SK-N-SH (cell line): Measurements from ENCODE around the gene KCNQ2. TPM values are rescaled to one million over a fixed set of nuclear protein-coding genes. Genes with fewer than 3 reads are reported as not detected.

Source experiments
- CTCF ChIA-PET: fragments of 300-600, 350-600 bp; formaldehyde crosslinking; extraction: SDS; loops from one replicate; lab custom pipeline; 2021; lab: Yijun Ruan, JAX
- POLR2A ChIA-PET: fragments of 350-600 bp; sonication (Branson Sonifier 250); formaldehyde crosslinking; extraction: SDS; loops from one replicate; lab custom pipeline; 2020; ENCODE audit warnings: antibody characterized with exemption, inconsistent platforms; lab: Yijun Ruan, JAX
- DNase-seq: peaks from one replicate; pipeline ENCODE4 v3.0.0; 2012
- H2AFZ ChIP-seq: fragments of 200-600 bp; sonication (generic); 2 replicates; pipeline ENCODE4 v1.8.1; 2016; ENCODE audit warnings: antibody characterized with exemption, mild to moderate bottlenecking, low read depth
- H3F3A ChIP-seq: fragments of 200-600 bp; sonication (generic); replicated peaks from 2 replicates; pipeline ENCODE3; 2016; ENCODE audit warnings: antibody characterized with exemption, mild to moderate bottlenecking; ENCODE audit not compliant: insufficient read depth
- H3K27ac ChIP-seq, 2 experiments: fragments of 200-500 bp in 1 of 2; fragments of 200-600 bp in 1 of 2; sonication (Bioruptor generic) in 1 of 2; sonication (generic), shearing (Covaris generic) in 1 of 2; 2 replicates each; pipeline versions ENCODE4 v1.5.1 to v1.6.1; 2014 to 2016; ENCODE audit warnings: low read depth in 2 of 2, inconsistent platforms in 1 of 2, low read length in 1 of 2, mild to moderate bottlenecking in 1 of 2, mixed read lengths in 1 of 2
- H3K27me3 ChIP-seq: fragments of 200-600 bp; sonication (generic), shearing (Covaris generic); 2 replicates; pipeline ENCODE4 v1.6.1; 2016; ENCODE audit warnings: mixed run types; ENCODE audit not compliant: insufficient read depth
- H3K36me3 ChIP-seq, 2 experiments: fragments of 200-500 bp in 1 of 2; fragments of 200-600 bp in 1 of 2; sonication (Bioruptor generic) in 1 of 2; sonication (generic) in 1 of 2; replicated peaks in 1 of 2; 2 replicates each; pipeline versions ENCODE3 to v1.5.1; 2014 to 2016; ENCODE audit warnings: low read length in 1 of 2, mild to moderate bottlenecking in 1 of 2; ENCODE audit not compliant: insufficient read depth in 2 of 2, control insufficient read depth in 1 of 2
- H3K4me1 ChIP-seq, 2 experiments: fragments of 200-500 bp in 1 of 2; fragments of 200-600 bp in 1 of 2; sonication (Bioruptor generic) in 1 of 2; sonication (generic), shearing (Covaris generic) in 1 of 2; 2 replicates each; pipeline versions ENCODE4 v1.5.1 to v1.6.1; 2014 to 2016; ENCODE audit warnings: low read depth in 1 of 2, low read length in 1 of 2, mixed run types in 1 of 2; ENCODE audit not compliant: insufficient read depth in 2 of 2, control insufficient read depth in 1 of 2
- H3K4me2 ChIP-seq: fragments of 200-600 bp; sonication (generic), shearing (Covaris generic); 2 replicates; pipeline ENCODE4 v1.6.1; 2017; ENCODE audit warnings: mixed run types
- H3K4me3 ChIP-seq, 2 experiments: fragments of 200-500 bp in 1 of 2; fragments of 200-600 bp in 1 of 2; sonication (Bioruptor generic) in 1 of 2; sonication (generic), shearing (Covaris generic) in 1 of 2; 2 replicates each; pipeline versions ENCODE4 v1.5.1 to v1.8.1; 2014 to 2016; ENCODE audit warnings: low read depth in 2 of 2, inconsistent platforms in 1 of 2, low read length in 1 of 2, mild to moderate bottlenecking in 1 of 2, mixed read lengths in 1 of 2, moderate library complexity in 1 of 2
- H3K79me2 ChIP-seq: fragments of 200-600 bp; sonication (generic); 2 replicates; pipeline ENCODE4 v1.8.1; 2017; ENCODE audit warnings: mild to moderate bottlenecking; ENCODE audit not compliant: insufficient read depth
- H3K9ac ChIP-seq: fragments of 200-600 bp; sonication (generic); 2 replicates; pipeline ENCODE4 v1.6.1; 2017; ENCODE audit warnings: mixed run types
- H3K9me2 ChIP-seq: fragments of 200-600 bp; sonication (generic); 2 replicates; pipeline ENCODE4 v1.6.1; 2017; ENCODE audit warnings: mixed run types
- H3K9me3 ChIP-seq: fragments of 200-600 bp; sonication (generic); 2 replicates; pipeline ENCODE4 v1.6.1; 2017; ENCODE audit warnings: mixed run types, mild to moderate bottlenecking, moderate library complexity
- H4K20me1 ChIP-seq: fragments of 200-600 bp; sonication (generic); 2 replicates; pipeline ENCODE4 v1.6.1; 2017; ENCODE audit warnings: mild to moderate bottlenecking, mixed run types; ENCODE audit not compliant: insufficient read depth
- EP300 ChIP-seq, 2 experiments: IDR thresholded peaks; 2 replicates each; pipeline versions ENCODE4 v1.4.0 to v1.6.1; 2012; ENCODE audit warnings: borderline replicate concordance in 1 of 2, low read depth in 1 of 2, low read length in 1 of 2
- EZH2phosphoT487 ChIP-seq: fragments of 200-600 bp; sonication (generic); IDR thresholded peaks from 2 replicates; pipeline ENCODE4 v1.6.1; 2017; ENCODE audit warnings: low read depth, mixed run types, mild to moderate bottlenecking, antibody characterized with exemption, moderate library complexity, borderline replicate concordance
- FOSL2 ChIP-seq: IDR thresholded peaks from 2 replicates; pipeline ENCODE4 v1.4.0; 2012; ENCODE audit warnings: low read depth, mild to moderate bottlenecking, moderate library complexity, borderline replicate concordance
- GATA2 ChIP-seq: sonication (generic); formaldehyde crosslinking; IDR thresholded peaks from 2 replicates; pipeline ENCODE4 v1.5.0; 2020; ENCODE audit warnings: mild to moderate bottlenecking, missing genetic modification reagents
- MEF2A ChIP-seq: IDR thresholded peaks from 2 replicates; pipeline ENCODE4 v1.4.0; 2012; ENCODE audit warnings: low read depth, borderline replicate concordance
- NFIC ChIP-seq: IDR thresholded peaks from 2 replicates; pipeline ENCODE4 v1.4.0; 2012; ENCODE audit warnings: borderline replicate concordance
- NRF1 ChIP-seq: IDR thresholded peaks from 2 replicates; pipeline ENCODE4 v1.6.1; 2012; ENCODE audit warnings: low read depth, mild to moderate bottlenecking, low read length
- POLR2AphosphoS5 ChIP-seq: IDR thresholded peaks from 2 replicates; pipeline ENCODE4 v1.6.1; 2012; ENCODE audit warnings: low read depth, low read length
- RCOR1 ChIP-seq: fragments of 150-350 bp; IDR thresholded peaks from 2 replicates; pipeline ENCODE4 v1.6.1; 2017; ENCODE audit warnings: antibody characterized with exemption, low read length
- RFX5 ChIP-seq: IDR thresholded peaks from 2 replicates; pipeline ENCODE4 v1.6.1; 2012; ENCODE audit warnings: mild to moderate bottlenecking, improper control_type of control experiment, low read length
- TAF1 ChIP-seq: IDR thresholded peaks from 2 replicates; pipeline ENCODE4 v1.6.1; 2012; ENCODE audit warnings: low read depth, mild to moderate bottlenecking, low read length, moderate library complexity, borderline replicate concordance
- TCF12 ChIP-seq: IDR thresholded peaks from 2 replicates; pipeline ENCODE4 v1.4.0; 2012
- TEAD4 ChIP-seq: IDR thresholded peaks from 2 replicates; pipeline ENCODE4 v1.4.0; 2012; ENCODE audit warnings: mild to moderate bottlenecking, borderline replicate concordance; ENCODE audit not compliant: insufficient read depth
- USF2 ChIP-seq: fragments of 150-350 bp; IDR thresholded peaks from 2 replicates; pipeline ENCODE4 v1.6.1; 2017; ENCODE audit warnings: antibody characterized with exemption, low read length, low read depth, borderline replicate concordance
- WGBS: methylation state at CpG from one replicate; pipeline ENCODE4 v1.1.6; 2017; ENCODE audit warnings: low lambda C conversion rate; 5-methylcytosine and 5-hydroxymethylcytosine counted together
- polyA plus RNA-seq, 3 experiments: library from polyadenylated mRNA; depleted of rRNA; stranded (reverse); fragments of >200 nt; gene quantifications; 2 replicates each; pipeline ENCODE4 v1.2.3, GENCODE V29; 2012
- TF ChIP-seq, protein P1 (sequence below): IDR thresholded peaks from 2 replicates; pipeline ENCODE4 v1.4.0; 2012; ENCODE audit warnings: low read depth, borderline replicate concordance
- TF ChIP-seq, protein P2 (sequence below): IDR thresholded peaks from 2 replicates; pipeline ENCODE4 v1.4.0; 2012; ENCODE audit warnings: low read depth, borderline replicate concordance
- TF ChIP-seq, protein P3 (sequence below): IDR thresholded peaks from 2 replicates; pipeline ENCODE4 v1.4.0; 2012; ENCODE audit warnings: low read depth
- TF ChIP-seq, protein P4 (sequence below): IDR thresholded peaks from 2 replicates; pipeline ENCODE4 v1.6.1; 2012; ENCODE audit warnings: mild to moderate bottlenecking, low read depth, low read length, moderate library complexity

Gene KCNQ2
- polyA plus RNA-seq, 1 of the 3 experiments (the other 2 are of a cell fraction): 3.9 TPM

DNA sequence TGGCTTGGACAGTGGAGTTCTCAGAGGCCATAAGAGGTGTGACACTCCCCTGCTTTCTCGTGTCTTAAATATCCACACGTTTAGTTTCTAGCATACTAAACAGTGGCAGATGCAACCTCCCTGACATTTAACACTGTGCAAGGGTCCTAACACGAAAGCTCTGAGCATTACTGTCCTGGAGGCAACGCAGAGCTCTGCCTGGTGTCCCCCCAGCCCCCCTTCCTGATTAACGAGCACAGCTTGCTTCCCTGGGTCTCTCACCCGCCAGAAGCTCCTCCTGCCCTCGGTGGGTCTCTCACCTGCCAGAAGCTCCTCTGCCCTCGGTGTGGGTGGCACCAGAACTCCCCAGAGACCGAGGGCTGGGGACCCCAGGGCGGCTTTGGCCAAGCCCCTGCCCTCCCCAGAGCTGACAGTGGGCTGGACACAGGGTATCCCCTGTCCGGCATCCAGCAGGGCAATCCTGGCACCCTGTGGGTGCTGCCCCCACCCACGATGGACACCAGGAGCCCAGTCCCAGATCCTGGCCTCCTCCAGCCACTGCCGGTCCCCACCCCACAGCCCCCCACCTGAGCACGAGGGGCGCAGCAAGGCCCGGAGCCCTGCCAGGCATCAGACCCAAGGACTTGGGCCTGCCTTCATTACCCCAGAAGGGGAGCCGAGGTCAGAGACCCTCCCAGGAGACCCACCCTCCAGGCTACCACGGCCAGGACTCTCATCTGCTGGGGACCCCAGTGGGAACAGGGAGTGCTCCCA lies 12.4 kb upstream of the KCNQ2 start:
- H3K9ac ChIP-seq: no peak overlapping the region
- H3K79me2 ChIP-seq: no peaks in the 10 kb centered on the region
- peak overlapping the region in 1 of 2 experiments; percentile 1; a peak in 1 of 4 replicates for H3K27ac ChIP-seq
- peak; percentile 58 for DNase-seq
- H4K20me1 ChIP-seq: no peaks in the 10 kb centered on the region
- TF ChIP-seq EZH2phosphoT487: no peak
- TF ChIP-seq RFX5: no peak
- no peak for TF ChIP-seq GATA2 (CRISPR knock-in tag)
- no peak for TF ChIP-seq FOSL2
- no peak for TF ChIP-seq NRF1
- no peak for TF ChIP-seq EP300 (IDR thresholded peaks at IDR 0.05; ENCODE audit: borderline replicate concordance in 1 of 2, low read depth in 1 of 2, low read length in 1 of 2)
- TF ChIP-seq TAF1: no peak
- TF ChIP-seq USF2: no peak
- TF ChIP-seq MEF2A: no peak
- TF ChIP-seq, protein P1, sequence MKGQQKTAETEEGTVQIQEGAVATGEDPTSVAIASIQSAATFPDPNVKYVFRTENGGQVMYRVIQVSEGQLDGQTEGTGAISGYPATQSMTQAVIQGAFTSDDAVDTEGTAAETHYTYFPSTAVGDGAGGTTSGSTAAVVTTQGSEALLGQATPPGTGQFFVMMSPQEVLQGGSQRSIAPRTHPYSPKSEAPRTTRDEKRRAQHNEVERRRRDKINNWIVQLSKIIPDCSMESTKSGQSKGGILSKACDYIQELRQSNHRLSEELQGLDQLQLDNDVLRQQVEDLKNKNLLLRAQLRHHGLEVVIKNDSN: no peak
- TF ChIP-seq RCOR1: no peak
- TF ChIP-seq POLR2AphosphoS5: no peak
- TF ChIP-seq TCF12: no peak
- TF ChIP-seq, protein P2, sequence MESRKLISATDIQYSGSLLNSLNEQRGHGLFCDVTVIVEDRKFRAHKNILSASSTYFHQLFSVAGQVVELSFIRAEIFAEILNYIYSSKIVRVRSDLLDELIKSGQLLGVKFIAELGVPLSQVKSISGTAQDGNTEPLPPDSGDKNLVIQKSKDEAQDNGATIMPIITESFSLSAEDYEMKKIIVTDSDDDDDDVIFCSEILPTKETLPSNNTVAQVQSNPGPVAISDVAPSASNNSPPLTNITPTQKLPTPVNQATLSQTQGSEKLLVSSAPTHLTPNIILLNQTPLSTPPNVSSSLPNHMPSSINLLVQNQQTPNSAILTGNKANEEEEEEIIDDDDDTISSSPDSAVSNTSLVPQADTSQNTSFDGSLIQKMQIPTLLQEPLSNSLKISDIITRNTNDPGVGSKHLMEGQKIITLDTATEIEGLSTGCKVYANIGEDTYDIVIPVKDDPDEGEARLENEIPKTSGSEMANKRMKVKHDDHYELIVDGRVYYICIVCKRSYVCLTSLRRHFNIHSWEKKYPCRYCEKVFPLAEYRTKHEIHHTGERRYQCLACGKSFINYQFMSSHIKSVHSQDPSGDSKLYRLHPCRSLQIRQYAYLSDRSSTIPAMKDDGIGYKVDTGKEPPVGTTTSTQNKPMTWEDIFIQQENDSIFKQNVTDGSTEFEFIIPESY: no peak
- no peak for TF ChIP-seq TEAD4
- TF ChIP-seq, protein P3, sequence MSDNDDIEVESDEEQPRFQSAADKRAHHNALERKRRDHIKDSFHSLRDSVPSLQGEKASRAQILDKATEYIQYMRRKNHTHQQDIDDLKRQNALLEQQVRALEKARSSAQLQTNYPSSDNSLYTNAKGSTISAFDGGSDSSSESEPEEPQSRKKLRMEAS: no peak
- no peak for TF ChIP-seq NFIC
- TF ChIP-seq, protein P4, sequence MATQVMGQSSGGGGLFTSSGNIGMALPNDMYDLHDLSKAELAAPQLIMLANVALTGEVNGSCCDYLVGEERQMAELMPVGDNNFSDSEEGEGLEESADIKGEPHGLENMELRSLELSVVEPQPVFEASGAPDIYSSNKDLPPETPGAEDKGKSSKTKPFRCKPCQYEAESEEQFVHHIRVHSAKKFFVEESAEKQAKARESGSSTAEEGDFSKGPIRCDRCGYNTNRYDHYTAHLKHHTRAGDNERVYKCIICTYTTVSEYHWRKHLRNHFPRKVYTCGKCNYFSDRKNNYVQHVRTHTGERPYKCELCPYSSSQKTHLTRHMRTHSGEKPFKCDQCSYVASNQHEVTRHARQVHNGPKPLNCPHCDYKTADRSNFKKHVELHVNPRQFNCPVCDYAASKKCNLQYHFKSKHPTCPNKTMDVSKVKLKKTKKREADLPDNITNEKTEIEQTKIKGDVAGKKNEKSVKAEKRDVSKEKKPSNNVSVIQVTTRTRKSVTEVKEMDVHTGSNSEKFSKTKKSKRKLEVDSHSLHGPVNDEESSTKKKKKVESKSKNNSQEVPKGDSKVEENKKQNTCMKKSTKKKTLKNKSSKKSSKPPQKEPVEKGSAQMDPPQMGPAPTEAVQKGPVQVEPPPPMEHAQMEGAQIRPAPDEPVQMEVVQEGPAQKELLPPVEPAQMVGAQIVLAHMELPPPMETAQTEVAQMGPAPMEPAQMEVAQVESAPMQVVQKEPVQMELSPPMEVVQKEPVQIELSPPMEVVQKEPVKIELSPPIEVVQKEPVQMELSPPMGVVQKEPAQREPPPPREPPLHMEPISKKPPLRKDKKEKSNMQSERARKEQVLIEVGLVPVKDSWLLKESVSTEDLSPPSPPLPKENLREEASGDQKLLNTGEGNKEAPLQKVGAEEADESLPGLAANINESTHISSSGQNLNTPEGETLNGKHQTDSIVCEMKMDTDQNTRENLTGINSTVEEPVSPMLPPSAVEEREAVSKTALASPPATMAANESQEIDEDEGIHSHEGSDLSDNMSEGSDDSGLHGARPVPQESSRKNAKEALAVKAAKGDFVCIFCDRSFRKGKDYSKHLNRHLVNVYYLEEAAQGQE: no peak
- H3K36me3 ChIP-seq: no peaks in the 10 kb centered on the region
- no peaks in the 10 kb centered on the region for H3K9me3 ChIP-seq
- ChIA-PET CTCF (interaction anchor here (0.7 to 5.9 kb wide), 9 partner anchors 9 to 53 kb away, joined by 3 to 53 read pairs (median 7); partner anchors contain the start of gene PTK6), POLR2A (interaction anchor here (0.8 to 1.6 kb wide), 5 partner anchors 10 to 32 kb away, joined by 3 to 9 read pairs (median 5); no protein-coding TSS in a partner anchor)
- no peak overlapping the region for H3K4me3 ChIP-seq
- no peaks in the 10 kb centered on the region for H3F3A ChIP-seq
- no peaks in the 10 kb centered on the region for H3K27me3 ChIP-seq
- no peak overlapping the region for H3K4me2 ChIP-seq
- peaks cover 0 to 43% of the 10 kb centered on the region in 2 experiments; a peak in 1 of 4 replicates for H3K4me1 ChIP-seq
- 34% methylated on average over 8 of the region's 18 CpGs for WGBS
- no peaks in the 10 kb centered on the region for H3K9me2 ChIP-seq
- H2AFZ ChIP-seq: no peak overlapping the region
